K562 (cell line): ENCODE data around the gene GLRA3.

Experiments used
- CBFB ChIP-seq: sonication (generic); formaldehyde crosslinking; IDR thresholded peaks from 2 replicates; pipeline ENCODE4 v1.4.0; 2020; ENCODE audit warnings: mild to moderate bottlenecking, missing genetic modification reagents
- CTCF ChIP-seq, 3 experiments: IDR thresholded peaks in 2 of 3; conservative IDR thresholded peaks in 1 of 3; 2 replicates each; pipeline ENCODE4 v1.5.1; 2011 to 2012; ENCODE audit warnings: low read length in 3 of 3, mild to moderate bottlenecking in 3 of 3, control low read depth in 2 of 3, improper control_type of control experiment in 1 of 3, inconsistent platforms in 1 of 3, low read depth in 1 of 3, mixed read lengths in 1 of 3, moderate library complexity in 1 of 3; ENCODE audit not compliant: insufficient read depth in 2 of 3
- POLR2A ChIP-seq: fragments of 450-650 bp; conservative IDR thresholded peaks from 2 replicates; pipeline ENCODE4 v1.6.1; 2016
- ZNF449 ChIP-seq: fragments of 250-450 bp; sonication (Bioruptor Pico); IDR thresholded peaks from 2 replicates; pipeline ENCODE4 v1.8.0; 2022; ENCODE audit warnings: moderate library complexity, mild to moderate bottlenecking, inconsistent platforms

- TF ChIP-seq POLR2A (no peak), ZNF449 (CRISPR knock-in tag) (no peak), CTCF (IDR thresholded peaks at IDR 0.05 in 2 of 3, conservative IDR thresholded peaks at IDR 0.05 in 1 of 3; ENCODE audit: insufficient read depth in 2 of 3, low read depth in 1 of 3, low read length in 3 of 3) (no peak), CBFB (no peak)
Measured at GRCh38 chr4:174867903-174868302, 38.9 kb upstream of the GLRA3 start.
